Right lobe of liver (tissue), 4 donors: ENCODE data around the gene PLOD3.

Experiments used
- POLR2A ChIP-seq: fragments of 450-650 bp; IDR thresholded peaks from one replicate; pipeline ENCODE4 v1.6.1; 2017; ENCODE audit warnings: antibody characterized with exemption, mild to moderate bottlenecking
- TF ChIP-seq, protein P1 (sequence below), 4 donors: fragments of 200-600 bp in 3 of 4; fragments of 450-650 bp in 1 of 4; IDR thresholded peaks; one replicate each; pipeline versions ENCODE4 v1.5.1 to v1.8.0; 2016 to 2022; ENCODE audit warnings: antibody characterized with exemption in 4 of 4, mild to moderate bottlenecking in 2 of 4
- donor health status: DM: no; HTN: no; CAD: no.
- donor health status: DM: no; HTN: no; CAD: no.
- donor health status: DM: no; HTN: yes; CAD: no.

DNA sequence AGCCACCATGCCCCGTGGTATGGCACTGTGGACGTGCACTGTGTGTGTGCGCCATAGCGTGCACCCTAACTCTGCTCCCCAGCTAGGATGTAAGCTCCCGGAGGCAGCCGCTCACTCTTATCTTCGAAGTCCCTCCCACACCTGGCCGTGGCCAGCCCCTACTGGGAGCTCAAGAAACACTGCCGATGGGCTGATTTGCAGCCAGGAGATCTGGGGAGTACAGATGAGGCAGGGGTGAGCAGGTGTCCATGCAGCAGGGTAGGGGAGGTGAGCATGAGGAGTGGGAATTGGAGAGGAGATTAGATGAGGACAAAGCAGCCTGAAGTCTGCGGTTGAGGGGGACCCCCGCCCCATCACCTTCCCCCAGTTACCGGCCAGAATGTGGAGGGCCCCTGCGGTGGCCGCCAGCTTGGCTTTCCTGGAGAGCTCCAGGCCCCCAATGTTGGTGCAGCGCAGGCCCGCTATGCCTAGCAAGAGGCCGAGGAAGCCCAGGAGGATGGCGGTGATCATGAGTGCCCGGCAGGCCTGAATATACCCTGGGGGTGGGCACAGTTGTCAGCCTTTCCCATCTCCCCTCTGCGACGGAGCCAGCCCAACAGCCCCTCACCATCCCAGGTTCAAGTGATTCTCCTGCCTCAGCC, 16.6 kb upstream of the PLOD3 start:
- TF ChIP-seq POLR2A: no peak
- TF ChIP-seq, protein P1, sequence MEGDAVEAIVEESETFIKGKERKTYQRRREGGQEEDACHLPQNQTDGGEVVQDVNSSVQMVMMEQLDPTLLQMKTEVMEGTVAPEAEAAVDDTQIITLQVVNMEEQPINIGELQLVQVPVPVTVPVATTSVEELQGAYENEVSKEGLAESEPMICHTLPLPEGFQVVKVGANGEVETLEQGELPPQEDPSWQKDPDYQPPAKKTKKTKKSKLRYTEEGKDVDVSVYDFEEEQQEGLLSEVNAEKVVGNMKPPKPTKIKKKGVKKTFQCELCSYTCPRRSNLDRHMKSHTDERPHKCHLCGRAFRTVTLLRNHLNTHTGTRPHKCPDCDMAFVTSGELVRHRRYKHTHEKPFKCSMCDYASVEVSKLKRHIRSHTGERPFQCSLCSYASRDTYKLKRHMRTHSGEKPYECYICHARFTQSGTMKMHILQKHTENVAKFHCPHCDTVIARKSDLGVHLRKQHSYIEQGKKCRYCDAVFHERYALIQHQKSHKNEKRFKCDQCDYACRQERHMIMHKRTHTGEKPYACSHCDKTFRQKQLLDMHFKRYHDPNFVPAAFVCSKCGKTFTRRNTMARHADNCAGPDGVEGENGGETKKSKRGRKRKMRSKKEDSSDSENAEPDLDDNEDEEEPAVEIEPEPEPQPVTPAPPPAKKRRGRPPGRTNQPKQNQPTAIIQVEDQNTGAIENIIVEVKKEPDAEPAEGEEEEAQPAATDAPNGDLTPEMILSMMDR (IDR thresholded peaks at IDR 0.05): no peak
